ENCODE results near the gene ELL.

DNA sequence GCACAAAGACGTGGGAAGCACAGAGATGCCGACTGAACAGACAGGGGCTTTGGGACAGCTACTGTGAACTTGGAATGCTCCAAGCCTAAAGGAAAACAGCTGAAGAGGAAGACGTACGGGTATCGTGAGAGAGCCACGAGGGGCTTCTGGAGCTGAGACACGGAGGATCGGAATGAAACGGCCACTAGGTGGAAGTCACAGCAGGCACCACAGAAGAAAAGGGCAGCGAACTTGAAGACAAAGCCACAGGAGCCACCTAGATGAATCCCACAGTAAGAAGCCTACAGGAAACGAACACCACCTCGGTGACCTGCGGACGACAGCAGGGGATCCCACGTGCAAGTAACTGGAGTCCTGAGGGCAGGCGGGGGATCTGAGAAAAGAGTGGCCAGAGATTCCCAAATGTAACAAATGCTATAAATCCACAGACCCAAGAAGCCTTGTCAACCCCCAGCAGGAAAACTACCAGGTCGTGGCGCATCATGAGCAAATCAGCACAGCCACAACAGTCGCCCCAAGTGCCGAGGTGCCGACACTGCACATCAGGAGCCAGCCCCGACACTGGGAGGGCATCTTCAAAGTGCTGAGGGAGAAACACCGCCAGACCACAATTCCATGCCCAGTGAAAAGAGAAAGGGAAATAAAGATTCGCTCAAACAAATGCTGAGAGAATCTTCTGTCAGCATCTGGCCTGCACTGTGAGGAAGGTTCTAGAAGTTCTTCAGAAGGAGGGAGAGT, 44.7 kb downstream of the ELL start:
- TF ChIP-seq, protein P1, sequence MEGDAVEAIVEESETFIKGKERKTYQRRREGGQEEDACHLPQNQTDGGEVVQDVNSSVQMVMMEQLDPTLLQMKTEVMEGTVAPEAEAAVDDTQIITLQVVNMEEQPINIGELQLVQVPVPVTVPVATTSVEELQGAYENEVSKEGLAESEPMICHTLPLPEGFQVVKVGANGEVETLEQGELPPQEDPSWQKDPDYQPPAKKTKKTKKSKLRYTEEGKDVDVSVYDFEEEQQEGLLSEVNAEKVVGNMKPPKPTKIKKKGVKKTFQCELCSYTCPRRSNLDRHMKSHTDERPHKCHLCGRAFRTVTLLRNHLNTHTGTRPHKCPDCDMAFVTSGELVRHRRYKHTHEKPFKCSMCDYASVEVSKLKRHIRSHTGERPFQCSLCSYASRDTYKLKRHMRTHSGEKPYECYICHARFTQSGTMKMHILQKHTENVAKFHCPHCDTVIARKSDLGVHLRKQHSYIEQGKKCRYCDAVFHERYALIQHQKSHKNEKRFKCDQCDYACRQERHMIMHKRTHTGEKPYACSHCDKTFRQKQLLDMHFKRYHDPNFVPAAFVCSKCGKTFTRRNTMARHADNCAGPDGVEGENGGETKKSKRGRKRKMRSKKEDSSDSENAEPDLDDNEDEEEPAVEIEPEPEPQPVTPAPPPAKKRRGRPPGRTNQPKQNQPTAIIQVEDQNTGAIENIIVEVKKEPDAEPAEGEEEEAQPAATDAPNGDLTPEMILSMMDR (IDR thresholded peaks at IDR 0.05; ENCODE audit: low read depth, low read length) = no peak
- TF ChIP-seq EZH2phosphoT487 (IDR thresholded peaks at IDR 0.05; ENCODE audit: low read depth) = no peak
